GM23338 (cell line): ENCODE measurements around the gene DENND2C.

Experiments used
- CREB1 ChIP-seq: fragments of 250-450 bp; sonication (Bioruptor Pico); IDR thresholded peaks from 2 replicates; pipeline ENCODE4 v1.5.0; 2020; ENCODE audit warnings: low read depth, mild to moderate bottlenecking, moderate library complexity
- CTCF ChIP-seq, 2 experiments: fragments of 200-600 bp in 1 of 2; sonication (generic) in 1 of 2; conservative IDR thresholded peaks; 2 replicates each; pipeline versions ENCODE4 v1.5.1 to v1.6.1; 2016 to 2017; ENCODE audit warnings: antibody characterized with exemption in 2 of 2, low read depth in 2 of 2, mild to moderate bottlenecking in 2 of 2, moderate library complexity in 1 of 2
- EZH2 ChIP-seq: fragments of 200-600 bp; sonication (generic); IDR thresholded peaks from one replicate; pipeline ENCODE4 v1.8.0; 2017; ENCODE audit warnings: antibody characterized with exemption, mild to moderate bottlenecking, low read depth; ENCODE audit not compliant: unreplicated experiment
- EZH2phosphoT487 ChIP-seq: fragments of 200-600 bp; sonication (generic); IDR thresholded peaks from one replicate; pipeline ENCODE4 v1.8.1; 2018; ENCODE audit warnings: antibody characterized with exemption; ENCODE audit not compliant: unreplicated experiment
- JUNB ChIP-seq: IDR thresholded peaks from one replicate; pipeline ENCODE4 v1.6.1; 2016; ENCODE audit warnings: antibody characterized with exemption; ENCODE audit not compliant: unreplicated experiment
- POLR2AphosphoS5 ChIP-seq: IDR thresholded peaks from 2 replicates; pipeline ENCODE4 v1.6.1; 2016; ENCODE audit warnings: antibody characterized with exemption, low read depth
- REST ChIP-seq: IDR thresholded peaks from one replicate; pipeline ENCODE4 v1.6.1; 2018; ENCODE audit warnings: antibody characterized with exemption; ENCODE audit not compliant: unreplicated experiment
- STAT1 ChIP-seq: IDR thresholded peaks from one replicate; pipeline ENCODE4 v1.6.1; 2016; ENCODE audit warnings: antibody characterized with exemption; ENCODE audit not compliant: unreplicated experiment
- ZNF462 ChIP-seq: fragments of 250-450 bp; sonication (Bioruptor Pico); IDR thresholded peaks from 2 replicates; pipeline ENCODE4 v1.5.0; 2020; ENCODE audit warnings: mild to moderate bottlenecking, moderate library complexity

GRCh38 chr1:114715952-114716303 lies 46.1 kb upstream of the DENND2C start:
- TF ChIP-seq CTCF (conservative IDR thresholded peaks at IDR 0.05; ENCODE audit: low read depth in 2 of 2) (no peak), REST (no peak), EZH2 (no peak), STAT1 (no peak), POLR2AphosphoS5 (no peak), CREB1 (CRISPR knock-in tag) (no peak), EZH2phosphoT487 (no peak), JUNB (no peak), ZNF462 (CRISPR knock-in tag) (no peak)
